GM19239 (cell line): ENCODE data around the gene CYP19A1.
A peak's percentile ranks its signal among the peaks of the same experiment; 100 is the strongest.

Experiments used
- DNase-seq: peaks from one replicate; pipeline ENCODE4 v3.0.0; 2011; ENCODE audit warnings: low spot score; ENCODE audit not compliant: insufficient read length
- FAIRE-seq: peaks from 2 replicates; lab custom pipeline; 2011; peaks lifted over from hg19 to GRCh38; lab: Jason Lieb, UNC

The CYP19A1 gene

GRCh38 chr15:51363383-51363782 is 25.0 kb upstream of the CYP19A1 start:
- DNase-seq (no peak), FAIRE-seq (no peak)

- FAIRE-seq (no peak), DNase-seq (no peak)
These were observed 21.6 kb upstream of the CYP19A1 start for GRCh38 chr15:51359981-51360380.

- DNase-seq (no peak), FAIRE-seq (no peak)
These were observed 18.6 kb upstream of the CYP19A1 start for GRCh38 chr15:51356983-51357382.

GRCh38 chr15:51356147-51356546 is 17.8 kb upstream of the CYP19A1 start:
- DNase-seq, result no peak
- no peak for FAIRE-seq

- DNase-seq, result no peak
- FAIRE-seq, result no peak
These were observed 16.7 kb upstream of the CYP19A1 start for GRCh38 chr15:51355096-51355495.

- FAIRE-seq, result no peak
These were observed 15.6 kb upstream of the CYP19A1 start for GRCh38 chr15:51353976-51354375.

GRCh38 chr15:51350723-51351122 is 12.3 kb upstream of the CYP19A1 start:
- no peak for FAIRE-seq
- no peak for DNase-seq

More at GRCh38 chr15:51353976-51354375, 15.6 kb upstream of the CYP19A1 start:
- no peak for DNase-seq

- FAIRE-seq, result no peak
- no peak for DNase-seq
These were observed 10.9 kb upstream of the CYP19A1 start for GRCh38 chr15:51349156-51349844.

GRCh38 chr15:51348688-51349087 is 10.3 kb upstream of the CYP19A1 start:
- FAIRE-seq, result peak; percentile 95
- DNase-seq, result peak; percentile 43

- no peak for FAIRE-seq
- DNase-seq, result no peak
These were observed 7.7 kb upstream of the CYP19A1 start for GRCh38 chr15:51346136-51346535.

GRCh38 chr15:51343466-51343865 is 5.1 kb upstream of the CYP19A1 start:
- DNase-seq, result no peak
- FAIRE-seq, result no peak

- FAIRE-seq, result no peak
- no peak for DNase-seq
These were observed 4.0 kb upstream of the CYP19A1 start for GRCh38 chr15:51342227-51342999.

GRCh38 chr15:51341366-51342226 is 3.2 kb upstream of the CYP19A1 start, which contains the start of gene GLDN:
GLDN (plus strand) TSS chr15:51341655; CDS start chr15:51341685, 30 bp downstream.
- FAIRE-seq (no peak), DNase-seq (no peak)

GRCh38 chr15:51335538-51336410 is 2.6 kb downstream of the CYP19A1 start:
- FAIRE-seq, result peak; percentile 66
- peak; percentile 50 for DNase-seq

- DNase-seq (no peak), FAIRE-seq (no peak)
These were observed 3.3 kb downstream of the CYP19A1 start for GRCh38 chr15:51335087-51335486.

- DNase-seq, result no peak
- FAIRE-seq, result no peak
These were observed 4.4 kb downstream of the CYP19A1 start for GRCh38 chr15:51334011-51334451.

- peak; percentile 11 for FAIRE-seq
These were observed 4.8 kb downstream of the CYP19A1 start for GRCh38 chr15:51333571-51333970.

GRCh38 chr15:51332206-51333147 is 5.9 kb downstream of the CYP19A1 start:
- DNase-seq (no peak), FAIRE-seq (no peak)

More at GRCh38 chr15:51333571-51333970, 4.8 kb downstream of the CYP19A1 start:
- no peak for DNase-seq
